Effector CD8-positive, alpha-beta T cell (primary cell): Measurements from ENCODE around the gene ABHD16B.
"Not testable (repeated sequence)": the region's sequence is repeated elsewhere in the genome, so short reads cannot be mapped to it uniquely, and the experiment has no call there.

ENCODE experiments used
- DNase-seq: peaks from one replicate; lab custom pipeline; 2025; lab: John Stamatoyannopoulos, UW

The ABHD16B gene

DNA sequence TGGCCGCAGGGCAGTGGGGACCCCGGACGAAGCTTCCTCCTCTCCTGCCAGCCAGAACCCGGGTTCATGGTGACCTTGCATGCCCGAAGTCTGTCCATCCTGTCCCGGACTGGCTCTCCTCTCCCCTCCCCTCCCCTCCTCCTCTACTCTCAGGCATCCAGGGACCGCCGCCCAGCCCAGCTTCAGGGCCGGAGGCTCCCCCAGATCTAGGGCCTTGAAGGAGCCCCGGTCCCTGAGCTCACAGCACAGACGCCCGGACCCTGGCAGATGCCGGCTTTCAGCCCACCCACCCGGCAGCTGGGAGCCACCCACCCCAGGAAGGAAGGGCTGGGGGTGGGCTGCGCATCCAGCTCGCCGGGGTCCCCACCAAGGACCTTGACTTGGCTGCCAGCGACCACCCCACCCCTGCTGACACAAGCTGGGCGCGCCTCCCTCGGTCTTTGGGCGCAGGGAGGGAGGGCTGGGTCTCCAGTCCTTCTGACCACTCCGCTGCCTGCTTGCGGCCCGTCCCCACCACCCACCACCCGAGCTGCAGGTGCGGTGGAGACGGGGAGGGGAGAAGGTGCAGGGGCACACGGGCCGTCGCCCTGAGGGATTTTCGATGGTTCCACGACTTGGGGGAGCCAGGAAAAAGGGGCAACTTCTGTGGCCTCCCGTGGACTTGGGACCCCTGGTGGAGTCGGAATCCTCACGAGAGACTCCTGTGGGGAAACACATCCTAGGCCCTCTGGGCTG, 5.8 kb upstream of the ABHD16B start:
- DNase-seq, result no peak

DNA sequence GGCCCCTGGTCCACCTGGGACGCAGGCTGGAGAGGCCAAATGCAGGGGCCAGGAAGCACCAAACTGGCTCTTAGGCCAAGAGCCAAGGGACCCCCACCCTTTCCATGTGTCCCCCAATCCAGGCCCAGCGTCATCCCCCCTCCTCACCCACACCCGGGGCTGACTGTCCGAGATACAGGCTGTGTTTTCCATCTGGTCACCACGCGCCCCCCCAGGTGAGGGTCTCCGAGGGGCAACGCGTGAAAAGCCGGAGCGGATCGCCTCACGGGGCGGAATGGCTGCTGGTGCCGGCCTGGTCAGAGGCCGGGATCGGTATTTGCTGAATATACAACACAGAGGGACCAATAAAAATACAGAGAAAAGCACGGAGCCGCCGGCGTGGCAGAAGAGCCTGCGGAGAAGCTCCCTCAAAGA, 5.2 kb upstream of the ABHD16B start:
- DNase-seq, result no peak

DNA sequence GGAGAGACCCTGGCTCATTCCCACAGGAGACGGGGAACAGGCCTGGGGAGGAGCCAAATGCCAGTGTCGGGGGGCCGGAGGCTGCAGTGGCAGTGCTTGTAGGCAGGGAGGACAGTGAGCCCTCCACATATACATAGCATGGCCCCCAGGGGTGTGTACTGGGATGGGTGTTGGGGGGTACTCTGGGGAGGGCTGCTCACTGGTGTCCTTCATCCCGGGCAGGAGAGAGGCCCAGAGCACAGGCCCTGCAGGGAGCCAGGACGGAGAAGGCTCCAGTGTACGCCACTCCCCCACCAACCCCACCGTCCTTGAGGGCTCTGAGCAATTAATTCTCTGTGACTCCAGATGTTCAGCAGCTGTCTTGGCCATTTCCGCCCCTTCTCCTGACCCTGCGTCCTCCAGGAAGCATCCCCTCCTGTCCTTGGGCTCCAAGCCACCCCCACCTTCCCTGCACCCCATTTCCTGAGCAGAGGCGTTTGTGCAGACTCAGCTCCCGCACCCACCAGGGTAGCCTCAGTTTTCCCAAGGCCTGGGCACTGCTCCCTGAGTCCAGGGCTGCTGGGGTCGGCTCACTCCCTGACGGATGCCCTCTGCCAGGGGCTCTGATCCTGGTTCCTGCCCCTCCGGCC, 3.4 kb upstream of the ABHD16B start:
- no peak for DNase-seq

DNA sequence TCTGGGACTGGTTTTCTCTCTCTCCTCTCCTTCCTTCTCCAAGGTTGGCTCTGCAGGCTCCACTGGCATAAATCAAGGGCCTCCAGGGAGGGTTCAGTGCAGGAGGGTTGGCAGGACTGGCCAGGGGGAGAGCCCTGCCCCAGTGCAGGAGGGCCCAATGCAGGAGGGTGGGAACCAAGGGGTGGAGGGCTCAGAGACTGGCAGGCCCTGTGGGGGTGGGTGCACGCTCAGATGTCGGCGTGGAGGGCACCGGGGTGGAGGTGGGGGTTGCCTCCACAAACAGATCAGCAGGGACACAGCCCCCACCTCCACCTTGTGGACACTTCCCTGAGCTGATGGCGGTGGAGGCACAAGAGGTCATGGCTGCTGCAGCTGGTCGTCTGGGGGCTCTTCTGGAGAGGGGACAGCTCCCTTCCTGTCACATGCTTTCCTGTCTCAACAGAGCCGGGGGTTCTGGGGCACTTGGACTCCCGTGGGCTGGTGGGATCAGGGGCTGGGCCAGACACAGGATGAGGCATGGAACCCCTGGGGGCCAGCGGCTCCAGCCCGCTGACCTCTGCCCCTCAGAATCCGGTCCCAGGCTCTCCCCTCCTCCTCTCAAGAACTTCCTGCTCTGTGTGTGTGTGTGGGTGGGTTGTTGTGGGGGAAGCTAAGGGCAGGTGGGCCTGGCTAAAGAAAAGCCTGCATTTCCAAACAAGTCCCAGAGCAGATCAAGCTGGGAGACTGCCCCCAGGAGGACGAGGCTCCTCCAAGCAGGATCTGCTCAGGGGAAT, 2.7 kb upstream of the ABHD16B start:
- DNase-seq, result no peak

DNA sequence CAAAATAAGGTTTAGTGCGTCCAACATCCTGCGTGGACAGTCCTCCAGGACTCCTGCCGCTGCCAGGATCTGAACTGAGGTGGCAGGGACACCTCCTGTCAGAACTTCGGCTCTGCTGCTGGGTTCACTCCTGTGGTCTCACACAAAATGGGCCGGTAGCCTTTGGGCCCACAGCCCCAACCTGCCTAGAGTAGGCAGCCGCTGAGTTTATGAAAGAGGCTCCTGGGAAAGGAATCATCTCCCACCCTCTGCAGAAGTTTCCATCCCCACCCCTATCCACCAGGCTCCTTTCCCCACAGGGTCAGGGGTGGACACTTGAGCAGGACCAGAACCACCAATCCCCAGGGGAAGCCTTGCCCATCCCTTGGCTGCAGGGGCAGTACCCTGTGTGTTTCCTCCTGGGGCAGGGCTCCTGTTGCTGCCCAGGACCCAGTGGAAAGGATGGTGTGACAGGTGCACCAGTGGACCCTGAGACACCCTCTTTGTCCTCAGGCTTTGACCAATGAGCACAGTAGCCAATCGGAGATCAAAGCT, 2.1 kb upstream of the ABHD16B start:
- no peak for DNase-seq

DNA sequence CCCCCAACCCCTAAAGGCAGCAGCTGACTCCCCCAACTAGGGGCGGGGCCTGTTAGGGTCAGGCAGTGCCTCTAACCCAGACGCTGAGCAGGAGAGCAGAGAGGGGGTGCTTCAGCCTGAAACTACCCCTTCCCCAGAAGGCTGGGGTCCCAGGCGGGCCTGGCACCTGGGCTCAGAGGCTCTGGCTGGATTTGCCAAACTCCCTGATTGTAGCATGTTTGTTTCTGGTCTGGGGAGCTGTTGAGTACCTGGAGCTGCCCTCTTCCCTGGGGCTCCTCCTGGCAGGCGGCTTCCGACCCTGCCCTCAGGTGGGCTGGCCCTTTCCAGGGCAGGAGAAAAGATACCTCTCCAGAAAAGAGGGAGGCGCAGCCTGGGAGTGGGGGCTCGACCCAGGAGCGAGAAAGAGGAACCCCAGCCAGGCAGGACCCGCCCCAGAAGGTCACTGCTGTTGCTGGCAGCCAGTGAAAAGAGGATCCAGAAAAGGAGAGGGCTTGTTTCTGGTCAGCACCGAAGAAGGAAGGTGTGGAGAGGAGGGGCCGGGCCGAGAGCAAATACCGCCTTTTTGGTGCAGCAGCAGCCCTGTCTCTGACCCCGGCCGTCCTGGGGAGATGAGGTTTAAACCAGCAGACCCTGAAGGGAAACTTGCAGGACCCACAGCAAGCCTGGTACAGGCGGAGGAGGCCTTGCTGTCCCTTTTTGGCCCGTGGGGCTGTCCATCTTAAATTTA, 810 bp upstream of the ABHD16B start:
- no peak for DNase-seq

DNA sequence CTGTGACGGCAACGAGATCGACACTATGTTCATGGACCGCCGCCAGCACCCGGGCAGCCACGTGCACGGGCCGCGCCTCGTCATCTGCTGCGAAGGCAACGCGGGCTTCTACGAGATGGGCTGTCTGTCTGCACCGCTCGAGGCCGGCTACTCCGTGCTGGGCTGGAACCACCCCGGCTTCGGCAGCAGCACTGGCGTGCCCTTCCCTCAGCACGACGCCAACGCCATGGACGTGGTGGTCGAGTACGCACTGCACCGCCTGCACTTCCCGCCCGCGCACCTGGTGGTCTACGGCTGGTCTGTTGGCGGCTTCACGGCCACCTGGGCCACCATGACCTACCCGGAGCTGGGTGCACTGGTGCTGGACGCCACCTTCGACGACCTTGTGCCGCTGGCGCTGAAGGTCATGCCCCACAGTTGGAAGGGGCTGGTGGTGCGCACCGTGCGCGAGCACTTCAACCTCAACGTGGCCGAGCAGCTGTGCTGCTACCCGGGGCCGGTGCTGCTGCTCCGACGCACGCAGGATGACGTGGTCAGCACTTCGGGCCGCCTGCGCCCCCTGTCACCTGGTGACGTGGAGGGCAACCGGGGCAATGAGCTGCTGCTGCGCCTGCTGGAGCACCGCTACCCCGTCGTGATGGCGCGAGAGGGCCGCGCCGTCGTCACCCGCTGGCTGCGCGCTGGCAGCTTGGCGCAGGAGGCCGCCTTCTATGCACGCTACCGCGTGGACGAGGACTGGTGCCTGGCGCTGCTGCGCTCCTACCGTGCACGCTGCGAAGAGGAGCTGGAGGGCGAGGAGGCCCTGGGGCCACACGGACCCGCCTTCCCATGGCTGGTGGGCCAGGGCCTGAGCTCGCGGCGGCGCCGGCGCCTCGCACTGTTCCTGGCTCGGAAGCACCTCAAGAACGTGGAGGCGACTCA, 943 bp downstream of the ABHD16B start:
- no peak for DNase-seq

DNA sequence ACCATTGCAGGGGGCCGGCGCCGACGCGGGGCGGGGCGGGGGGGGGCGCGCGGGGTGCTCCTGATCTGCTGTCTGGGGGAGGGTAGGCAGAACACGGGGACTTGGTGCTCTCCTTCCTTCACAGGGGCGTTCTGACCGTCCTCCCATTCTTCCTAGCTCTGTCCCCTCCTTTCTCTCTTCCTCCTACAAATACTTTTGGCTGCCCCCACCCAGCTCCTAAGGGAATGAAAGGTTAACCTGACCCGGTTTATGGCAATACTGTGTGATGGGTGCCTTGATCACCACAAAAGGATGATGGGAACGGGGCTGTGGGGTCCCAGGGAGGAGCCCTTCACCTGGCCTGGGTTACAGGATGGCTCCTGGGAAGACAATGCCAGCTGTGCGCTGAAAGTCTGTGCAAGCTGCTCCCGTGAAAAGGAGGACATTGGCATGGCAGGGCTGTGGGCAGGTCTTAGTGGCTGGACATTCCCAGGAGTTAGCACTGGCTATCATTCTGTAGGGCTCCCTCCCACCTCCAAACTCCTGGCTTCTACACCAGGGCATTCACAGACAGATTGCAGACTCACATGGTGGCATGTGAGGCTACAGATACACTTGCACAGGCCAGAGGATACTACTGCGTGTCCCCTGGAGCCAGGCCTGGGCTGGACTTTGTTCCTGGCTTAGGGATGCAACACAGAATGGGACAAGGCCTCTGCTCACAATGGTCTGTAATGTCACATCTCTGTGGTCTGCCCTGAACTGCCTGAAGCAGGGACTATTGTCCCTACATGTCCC, 1.9 kb downstream of the ABHD16B start:
- no peak for DNase-seq

DNA sequence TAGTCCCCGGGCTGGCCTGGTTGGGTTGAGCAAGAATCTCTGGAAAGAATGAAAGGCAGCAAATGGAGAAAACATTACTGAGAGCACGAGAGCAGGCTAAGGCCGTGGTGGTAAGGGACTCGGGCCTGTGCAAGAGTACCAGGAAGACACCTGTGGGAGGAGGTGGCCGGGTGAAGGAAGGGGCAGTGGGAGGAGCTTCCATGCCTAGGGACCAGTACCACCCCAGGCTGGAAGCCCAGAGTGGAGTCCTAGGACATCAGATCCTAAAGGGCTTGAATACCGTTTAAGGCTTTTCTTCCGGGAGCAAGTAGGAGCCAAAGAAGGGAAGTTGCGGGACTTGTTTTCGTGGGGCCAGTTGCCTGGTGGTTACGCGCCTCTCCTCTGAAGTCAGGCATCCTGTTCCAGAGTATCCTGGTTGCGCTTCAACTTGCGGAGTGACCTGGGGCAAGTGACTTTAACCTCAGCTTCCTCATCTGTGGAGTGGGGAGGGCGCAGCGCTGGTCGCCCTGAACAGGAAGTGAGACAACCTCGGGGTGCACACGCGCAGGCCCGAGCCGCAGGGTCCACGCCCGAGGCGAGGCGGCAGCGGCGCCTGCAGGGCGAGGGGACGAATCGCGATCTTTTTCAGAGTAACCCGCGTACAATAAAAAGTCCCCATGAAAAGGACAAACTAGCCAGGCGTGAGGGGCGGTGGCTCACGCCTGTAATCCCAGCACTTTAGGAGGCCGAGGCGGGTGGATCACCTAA, 2.7 kb downstream of the ABHD16B start:
- peak; percentile 58 for DNase-seq

DNA sequence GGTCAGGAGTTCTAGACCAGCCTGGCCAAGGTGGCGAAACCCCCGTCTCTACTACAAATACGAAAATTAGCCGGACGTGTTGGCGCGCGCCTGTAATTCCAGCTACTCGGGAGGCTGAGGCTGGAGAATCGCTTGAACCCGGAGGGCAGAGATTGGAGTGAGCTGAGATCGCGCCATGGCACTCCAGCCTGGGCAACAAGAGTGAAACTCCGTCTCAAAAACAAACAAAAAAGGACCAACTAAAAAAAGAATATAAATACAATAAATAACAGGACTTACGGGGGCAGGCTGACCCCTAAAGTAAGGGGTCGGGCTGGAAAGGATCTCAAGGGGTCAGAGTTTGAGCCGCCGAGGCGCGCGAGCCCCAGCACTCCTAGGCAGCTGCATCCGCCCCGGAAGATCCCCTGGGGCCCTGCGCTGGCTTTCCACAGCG, 3.3 kb downstream of the ABHD16B start:
- DNase-seq, result no peak

DNA sequence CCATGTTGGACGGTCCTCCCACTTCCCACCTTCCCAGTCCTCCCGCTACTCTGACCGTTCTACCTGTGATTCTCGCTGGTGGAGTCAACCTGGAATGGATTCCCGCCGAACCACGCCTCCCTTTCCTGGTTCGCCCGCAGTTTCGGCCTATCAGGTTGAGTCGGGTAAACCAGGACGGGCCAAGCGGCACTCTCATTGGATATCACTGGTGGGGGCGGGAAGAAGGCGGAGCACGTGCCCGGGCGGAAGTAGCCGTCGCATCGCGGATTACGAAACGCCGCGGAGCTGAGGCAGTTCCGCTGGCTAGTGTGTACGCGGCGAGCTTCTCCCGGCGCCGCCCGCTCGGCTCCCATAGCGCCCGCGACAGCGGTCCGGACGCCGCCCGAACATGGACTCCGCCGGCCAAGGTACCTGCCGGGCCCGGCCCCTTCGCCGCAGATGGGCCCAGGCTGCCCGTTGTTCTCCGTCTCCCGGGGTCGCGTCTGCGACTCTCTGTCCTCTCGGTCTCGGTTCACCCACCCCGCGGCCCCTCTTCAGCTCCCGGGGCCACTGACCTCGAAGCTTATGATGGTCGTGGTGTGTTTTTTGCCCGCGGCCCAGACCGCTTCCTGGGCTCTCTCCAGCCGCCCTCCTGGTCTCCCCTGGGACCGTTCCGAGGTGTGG, 3.8 kb downstream of the ABHD16B start, which contains the start of gene TPD52L2:
TSS of gene TPD52L2 (plus strand) at position 293 of the 663 bp plus-strand sequence. CDS start at position 389, 96 bp downstream.
- DNase-seq, result peak; percentile 96

DNA sequence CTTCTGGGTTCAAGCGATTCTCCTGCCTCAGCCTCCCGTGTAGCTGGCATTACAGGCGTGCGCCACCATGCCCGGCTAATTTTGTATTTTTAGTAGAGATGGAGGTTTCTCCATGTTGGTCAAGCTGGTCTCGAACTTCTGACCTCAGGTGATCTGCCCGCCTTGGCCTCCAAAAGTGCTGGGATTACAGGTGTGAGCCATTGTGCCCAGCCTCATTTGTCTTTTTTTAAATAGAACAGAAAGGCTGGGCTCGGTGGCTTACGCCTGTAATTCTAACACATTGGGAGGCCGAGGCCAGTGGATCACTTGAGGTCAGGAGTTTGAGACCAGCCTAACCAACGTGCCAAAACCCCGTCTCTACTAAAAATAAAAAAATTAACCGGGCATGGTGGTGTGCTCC, 5.7 kb downstream of the ABHD16B start:
- not testable (repeated sequence) for DNase-seq

DNA sequence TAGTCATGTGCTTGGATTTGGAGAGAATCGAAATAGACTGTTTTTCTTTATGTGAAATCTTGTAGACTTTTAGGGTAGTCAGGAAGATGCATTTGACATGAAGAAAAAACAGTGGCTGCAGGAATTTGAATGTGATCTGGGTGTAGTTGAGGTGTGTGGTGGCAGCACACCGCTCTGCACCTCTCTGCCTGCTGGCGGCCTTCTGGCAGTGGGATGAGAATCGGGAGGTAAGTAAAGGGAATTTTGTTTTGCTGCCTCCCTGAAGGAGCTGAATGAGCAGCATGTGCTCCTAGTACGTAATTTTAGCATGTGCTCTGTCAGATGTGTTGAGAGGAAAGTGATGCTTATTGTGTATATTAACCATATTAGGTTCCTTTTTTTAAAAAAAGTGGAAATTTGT, 7.0 kb downstream of the ABHD16B start:
- DNase-seq, result no peak

DNA sequence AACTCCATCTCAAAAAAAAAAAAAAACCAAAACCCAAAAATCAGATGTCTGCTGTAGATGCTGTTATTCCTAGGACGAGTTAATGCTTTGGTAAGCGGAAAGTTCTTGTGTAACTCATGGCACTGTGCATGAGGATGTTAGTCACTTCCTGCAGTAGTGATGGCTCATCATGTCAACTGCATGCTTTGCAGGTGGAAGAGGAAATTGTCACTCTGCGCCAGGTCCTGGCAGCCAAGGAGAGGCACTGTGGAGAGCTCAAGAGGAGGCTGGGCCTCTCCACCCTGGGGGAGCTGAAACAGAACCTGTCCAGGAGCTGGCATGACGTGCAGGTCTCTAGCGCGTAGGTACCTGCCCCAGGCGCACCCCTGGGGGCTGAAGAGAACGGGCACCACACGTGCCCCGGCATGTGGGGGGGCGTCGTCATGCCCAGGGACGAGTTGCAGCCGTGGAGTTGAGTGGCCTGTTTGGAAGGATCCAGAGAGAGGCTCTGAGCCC, 12.2 kb downstream of the ABHD16B start:
- DNase-seq, result no peak

DNA sequence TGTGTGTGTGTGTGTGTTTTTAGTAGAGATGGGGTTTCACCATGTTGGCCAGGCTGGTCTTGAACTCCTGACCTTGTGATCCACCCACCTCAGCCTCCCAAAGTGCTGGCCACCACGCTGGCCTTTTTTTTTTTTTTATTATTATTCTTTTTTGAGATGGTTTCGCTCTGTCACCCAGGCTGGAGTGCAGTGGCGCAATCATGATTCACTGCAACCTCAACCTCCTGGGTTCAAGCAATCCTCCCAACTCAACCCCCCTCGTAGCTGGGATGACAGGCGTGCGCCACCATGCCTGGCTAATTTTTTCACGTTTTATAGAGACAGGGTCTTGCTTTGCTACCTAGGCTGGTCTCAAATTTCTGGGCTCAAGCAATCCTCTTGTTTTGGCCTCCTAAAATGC, 12.9 kb downstream of the ABHD16B start:
- not testable (repeated sequence) for DNase-seq

DNA sequence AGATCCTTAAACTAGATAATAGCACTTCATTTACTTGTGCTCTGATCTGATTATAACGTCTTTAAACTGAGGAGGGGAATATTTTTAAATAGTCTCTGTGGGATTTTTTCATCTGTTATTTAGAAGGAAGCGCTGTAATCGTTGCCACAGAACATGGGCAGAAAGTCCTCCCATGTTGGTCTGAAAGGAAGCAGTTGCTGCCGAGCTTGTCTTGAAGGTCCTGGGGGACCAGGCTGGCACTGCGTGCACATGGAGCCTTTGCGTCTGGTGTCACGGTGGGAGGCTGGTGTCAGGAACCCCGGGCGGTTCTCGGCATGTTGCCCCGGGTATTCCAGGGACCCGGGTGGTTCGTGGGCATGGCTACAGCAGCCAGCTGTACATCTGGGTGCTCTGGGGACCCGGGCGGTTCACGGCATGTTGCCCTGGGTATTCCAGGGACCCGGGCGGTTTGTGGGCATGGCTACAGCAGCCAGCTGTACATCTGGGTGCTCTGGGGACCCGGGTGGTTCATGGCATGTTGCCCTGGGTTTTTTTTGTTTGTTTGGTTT, 15.3 kb downstream of the ABHD16B start:
- no peak for DNase-seq

DNA sequence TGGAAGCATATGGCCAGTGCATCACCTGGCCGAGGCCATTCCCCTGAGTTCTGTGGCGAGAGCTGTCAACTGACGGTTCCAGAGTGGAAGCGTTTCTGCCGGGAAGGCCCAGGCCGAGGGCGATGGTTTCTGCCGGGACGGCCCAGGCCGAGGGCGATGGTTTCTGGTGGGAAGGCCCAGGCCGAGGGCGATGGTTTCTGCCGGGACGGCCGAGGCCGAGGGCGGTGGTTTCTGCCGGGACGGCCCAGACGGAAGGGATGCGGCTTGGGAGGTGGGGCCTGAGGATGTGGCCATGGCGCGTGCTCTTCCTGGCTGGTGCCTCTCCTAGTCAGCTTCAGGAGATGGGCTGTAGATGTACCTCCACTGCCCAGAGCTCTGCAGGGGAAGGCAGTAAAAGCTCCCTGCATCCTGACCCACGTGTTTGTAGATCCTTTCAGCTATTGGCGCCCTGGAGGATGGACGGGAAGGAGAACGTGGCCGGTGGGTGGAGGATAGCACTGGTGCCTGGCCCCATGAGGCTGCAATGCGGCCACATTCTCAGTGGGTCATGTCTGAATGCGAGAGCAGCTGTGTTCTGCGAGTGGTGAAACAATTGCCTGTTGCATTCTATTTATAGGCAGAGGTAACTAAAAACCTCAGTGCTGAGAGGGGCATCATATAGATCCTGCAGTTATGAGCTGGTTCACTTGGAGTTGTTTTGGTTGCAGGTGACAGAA, 16.6 kb downstream of the ABHD16B start:
- DNase-seq, result no peak
